GM12892 (cell line): ENCODE data around the gene LY6G6F. TPM values are rescaled to one million over a fixed set of nuclear protein-coding genes. Genes with fewer than 3 reads are reported as not detected.
A peak's percentile ranks its signal among the peaks of the same experiment; 100 is the strongest.

ENCODE experiments used
- DNase-seq: peaks from one replicate; pipeline ENCODE4 v3.0.0; 2011; ENCODE audit not compliant: insufficient read length
- FAIRE-seq: peaks from 2 replicates; lab custom pipeline; 2011; peaks lifted over from hg19 to GRCh38; lab: Jason Lieb, UNC
- POLR2A ChIP-seq: IDR thresholded peaks from 2 replicates; pipeline ENCODE4 v1.6.1; 2011; ENCODE audit warnings: low read depth, low read length, control low read depth
- POLR2AphosphoS5 ChIP-seq: IDR thresholded peaks from 2 replicates; pipeline ENCODE4 v1.6.1; 2011; ENCODE audit warnings: low read depth, low read length, control low read depth
- TAF1 ChIP-seq: IDR thresholded peaks from 2 replicates; pipeline ENCODE4 v1.6.1; 2011; ENCODE audit warnings: low read depth, mild to moderate bottlenecking, control low read depth, low read length, borderline replicate concordance
- polyA plus RNA-seq: library from polyadenylated mRNA; unstranded; fragments of >200 nt; gene quantifications from one replicate; pipeline ENCODE4 v1.2.1, GENCODE V29; 2012; ENCODE audit warnings: missing spikeins, inconsistent platforms; ENCODE audit not compliant: missing spikeins

LY6G6F gene, protein sequence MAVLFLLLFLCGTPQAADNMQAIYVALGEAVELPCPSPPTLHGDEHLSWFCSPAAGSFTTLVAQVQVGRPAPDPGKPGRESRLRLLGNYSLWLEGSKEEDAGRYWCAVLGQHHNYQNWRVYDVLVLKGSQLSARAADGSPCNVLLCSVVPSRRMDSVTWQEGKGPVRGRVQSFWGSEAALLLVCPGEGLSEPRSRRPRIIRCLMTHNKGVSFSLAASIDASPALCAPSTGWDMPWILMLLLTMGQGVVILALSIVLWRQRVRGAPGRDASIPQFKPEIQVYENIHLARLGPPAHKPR
- not detected for polyA plus RNA-seq

DNA sequence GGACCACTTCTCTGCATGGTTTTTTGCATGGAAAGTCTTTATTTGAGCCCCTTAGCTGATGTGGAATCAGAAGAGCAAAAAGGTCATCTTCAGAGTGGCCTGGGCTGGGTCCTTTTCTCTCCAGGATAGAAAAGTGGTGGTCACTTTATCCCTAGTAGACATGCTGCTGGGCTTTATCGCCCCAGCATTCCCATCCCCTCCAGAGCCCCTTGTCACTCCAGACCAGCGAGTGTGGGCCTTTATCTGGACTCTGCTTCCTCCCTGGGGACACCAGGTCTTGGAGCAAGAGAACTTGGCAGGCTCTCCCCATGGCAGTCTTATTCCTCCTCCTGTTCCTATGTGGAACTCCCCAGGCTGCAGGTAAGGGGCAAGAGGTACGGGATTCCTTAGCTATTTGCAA lies at the start of gene LY6G6F:
LY6G6F (plus strand) TSS at position 268 of the 400 bp plus-strand sequence; CDS start at position 309, 41 bp downstream.
- TF ChIP-seq POLR2A (no peak), TAF1 (no peak), POLR2AphosphoS5 (no peak)
- DNase-seq (no peak), FAIRE-seq (no peak)

DNA sequence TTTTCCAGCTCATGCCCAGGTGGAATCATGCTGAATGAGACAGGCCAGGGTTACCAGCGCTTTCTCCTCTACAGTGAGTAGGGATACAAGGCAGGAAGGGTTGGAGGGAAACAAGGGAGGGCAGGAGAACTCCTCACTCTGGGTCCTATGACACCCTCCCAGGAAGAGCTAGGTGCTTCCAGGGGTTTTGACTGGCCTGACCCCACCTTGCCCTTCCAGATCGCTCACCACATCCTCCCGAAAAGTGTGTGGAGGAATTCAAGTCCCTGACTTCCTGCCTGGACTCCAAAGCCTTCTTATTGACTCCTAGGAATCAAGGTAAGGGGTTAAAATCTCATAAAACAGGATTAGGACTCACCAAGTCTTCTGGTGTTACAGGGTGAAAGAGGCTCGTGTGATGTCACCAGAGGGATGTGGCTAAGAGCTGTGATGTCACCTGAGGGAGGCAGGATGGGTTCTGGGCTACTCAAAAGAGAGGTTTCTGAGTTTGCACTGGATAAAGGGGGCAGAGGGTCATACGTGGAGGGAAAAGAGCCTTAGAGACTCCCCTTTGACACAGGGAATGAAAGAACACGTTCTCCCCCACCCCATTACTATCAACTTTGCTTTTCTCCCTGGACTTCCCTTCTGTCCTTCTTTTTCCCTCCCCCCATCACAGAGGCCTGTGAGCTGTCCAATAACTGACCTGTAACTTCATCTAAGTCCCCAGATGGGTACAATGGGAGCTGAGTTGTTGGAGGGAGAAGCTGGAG lies 49.1 kb upstream of the LY6G6F start:
- no peak for TF ChIP-seq POLR2A
- no peak for TF ChIP-seq TAF1
- no peak for TF ChIP-seq POLR2AphosphoS5
- no peak for FAIRE-seq
- DNase-seq = no peak

DNA sequence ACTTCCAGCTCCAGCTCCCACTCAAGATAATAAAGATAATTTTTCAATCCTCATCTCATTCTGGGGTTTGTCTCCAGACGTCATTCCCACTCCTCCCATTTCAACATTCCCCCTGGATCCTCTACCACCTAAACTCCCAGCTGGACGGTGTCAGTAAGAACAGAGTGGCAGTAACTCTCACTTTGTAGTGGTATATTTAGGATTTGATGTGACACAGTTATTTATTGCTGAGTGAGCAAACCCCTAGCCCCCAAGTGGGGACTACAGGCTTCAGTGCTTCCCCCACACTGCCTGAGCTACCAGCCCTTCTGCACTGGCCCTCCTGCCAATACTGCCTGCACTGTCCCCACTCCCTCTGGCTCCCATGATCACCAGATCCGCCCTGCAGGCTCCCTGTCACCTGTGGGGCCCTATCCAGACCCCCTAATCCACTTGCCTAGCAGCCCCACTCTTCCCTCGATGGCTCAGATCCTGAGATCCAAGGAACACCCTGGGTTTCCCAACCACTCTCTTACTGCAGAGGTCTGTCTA lies 48.4 kb upstream of the LY6G6F start:
- TF ChIP-seq POLR2A (no peak), POLR2AphosphoS5 (0 out of 2 replicates have a peak, but pooled peaks have one; percentile 17), TAF1 (no peak)
- FAIRE-seq (no peak), DNase-seq (no peak)

DNA sequence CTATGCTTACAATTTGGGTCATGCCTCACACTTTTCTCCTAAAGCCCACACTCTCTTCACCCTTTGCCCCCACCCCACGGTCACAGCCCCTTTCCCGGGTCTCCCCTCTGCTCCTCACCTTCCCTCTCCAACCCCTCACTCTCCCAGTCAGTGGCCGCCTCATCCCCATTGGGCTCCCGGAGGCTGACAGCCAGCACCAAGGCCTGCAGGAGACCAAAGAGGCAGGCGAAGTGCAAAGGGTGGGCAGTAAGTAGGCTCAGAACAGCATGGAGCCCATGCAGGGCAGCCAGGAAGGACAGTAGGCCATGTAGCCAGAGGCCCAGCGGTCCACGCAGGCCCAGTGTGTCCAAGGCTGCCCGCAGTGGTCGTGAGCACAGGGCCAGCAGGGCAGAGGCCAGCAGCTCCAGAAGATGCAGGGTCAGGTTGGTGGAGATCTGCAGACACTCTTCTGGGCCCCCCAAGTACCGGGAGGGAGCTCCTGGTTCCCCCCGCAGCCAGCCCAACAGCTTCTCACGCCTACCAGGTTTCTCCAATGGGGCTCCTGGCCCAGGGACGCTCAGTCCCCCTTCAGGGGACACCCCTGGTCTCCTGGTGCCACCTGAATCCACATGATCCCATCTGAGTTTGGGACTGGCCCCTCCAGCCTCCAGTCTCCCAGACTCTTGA lies 47.5 kb upstream of the LY6G6F start:
- FAIRE-seq = no peak
- DNase-seq = no peak
- TF ChIP-seq POLR2AphosphoS5 (no peak), TAF1 (no peak), POLR2A (no peak)

DNA sequence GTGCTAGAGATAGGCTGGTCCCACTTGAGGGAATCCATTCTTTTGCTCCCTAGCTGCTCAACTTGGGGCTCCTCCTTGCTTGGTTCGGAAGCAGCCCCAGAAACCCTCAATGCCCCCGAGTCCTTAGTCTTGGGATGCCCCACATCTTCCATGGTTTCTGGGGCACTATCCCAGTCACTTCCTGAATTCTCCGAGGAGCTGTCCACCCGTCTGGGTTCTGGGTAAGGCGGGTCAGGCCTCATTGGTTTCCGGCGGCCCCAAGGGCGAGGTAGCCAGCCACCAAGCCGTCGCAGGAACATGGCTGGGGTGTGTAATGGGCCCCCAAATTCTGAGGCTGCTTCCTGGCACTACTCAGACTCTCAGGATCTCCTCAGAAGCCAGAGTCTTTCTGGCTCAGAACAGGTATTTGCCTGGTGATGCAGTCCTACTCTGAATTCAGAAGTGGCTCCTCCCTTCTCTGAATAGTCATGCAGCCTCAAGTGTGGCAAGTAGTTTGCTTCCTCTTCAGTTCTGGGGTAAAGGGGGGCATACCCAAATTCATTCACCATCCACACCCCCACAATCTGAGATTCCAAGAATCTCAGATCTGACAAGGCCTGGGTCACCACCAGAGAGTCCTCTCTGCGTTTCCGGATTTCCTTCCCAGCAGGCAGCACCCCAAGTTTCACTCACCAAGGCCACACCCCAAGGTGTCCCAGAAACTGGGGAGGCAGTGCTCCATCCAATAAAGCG lies 46.9 kb upstream of the LY6G6F start:
- DNase-seq (no peak), FAIRE-seq (peak; percentile 38)
- TF ChIP-seq POLR2A (no peak), POLR2AphosphoS5 (no peak), TAF1 (no peak)

DNA sequence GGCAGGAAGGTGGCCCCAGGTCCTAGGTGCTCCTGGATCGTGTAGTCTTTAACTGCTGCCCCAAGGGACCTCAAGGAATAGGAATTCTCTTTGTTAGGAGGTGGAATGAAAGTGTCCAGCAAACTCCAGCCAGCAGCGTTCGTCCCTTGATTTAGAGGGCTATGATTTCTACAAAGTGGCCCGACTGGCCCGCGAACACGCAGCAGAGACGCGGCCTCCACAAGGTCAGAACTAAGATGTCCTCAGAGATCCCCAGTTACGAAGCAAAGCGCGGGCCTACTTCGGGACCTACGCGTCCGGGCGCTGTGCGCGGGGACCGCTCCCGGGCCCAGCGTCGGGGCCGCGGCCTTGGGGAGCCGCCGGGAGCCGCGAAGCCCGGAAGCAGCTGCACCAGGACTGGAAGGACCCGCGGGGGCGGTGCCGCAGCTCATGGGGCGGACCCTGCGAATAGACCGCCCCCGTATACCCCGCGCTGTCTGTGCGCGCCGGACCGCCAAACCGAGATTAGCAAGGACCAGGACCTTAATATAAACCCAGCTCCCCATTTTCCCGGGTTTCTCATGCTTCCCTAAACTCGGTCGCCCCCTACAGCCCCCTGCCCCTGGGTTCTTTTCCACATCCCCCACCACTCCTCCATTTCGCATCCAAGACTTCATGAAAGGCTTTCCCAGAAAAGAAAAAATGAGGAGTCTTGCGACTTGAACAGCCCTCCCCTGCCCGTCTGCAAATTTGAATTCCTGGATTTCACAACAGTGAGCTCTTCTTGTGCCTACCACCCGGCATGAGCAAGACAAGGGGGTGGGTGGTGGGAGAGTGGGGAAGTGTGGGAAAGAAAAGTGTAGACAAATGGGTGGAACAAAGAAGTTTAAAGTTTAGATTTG lies 46.0 kb upstream of the LY6G6F start, which contains the start of gene C6orf47:
C6orf47 (minus strand) TSS at position 398 of the 881 bp plus-strand sequence. CDS start 831 bp downstream, outside the sequence.
- TF ChIP-seq POLR2A (peak; percentile 88), TAF1 (peak; percentile 53; the same call in 1 of the 2 replicates), POLR2AphosphoS5 (peak; percentile 69; the same call in 1 of the 2 replicates)
- DNase-seq (peak; percentile 84), FAIRE-seq (peak; percentile 80)

DNA sequence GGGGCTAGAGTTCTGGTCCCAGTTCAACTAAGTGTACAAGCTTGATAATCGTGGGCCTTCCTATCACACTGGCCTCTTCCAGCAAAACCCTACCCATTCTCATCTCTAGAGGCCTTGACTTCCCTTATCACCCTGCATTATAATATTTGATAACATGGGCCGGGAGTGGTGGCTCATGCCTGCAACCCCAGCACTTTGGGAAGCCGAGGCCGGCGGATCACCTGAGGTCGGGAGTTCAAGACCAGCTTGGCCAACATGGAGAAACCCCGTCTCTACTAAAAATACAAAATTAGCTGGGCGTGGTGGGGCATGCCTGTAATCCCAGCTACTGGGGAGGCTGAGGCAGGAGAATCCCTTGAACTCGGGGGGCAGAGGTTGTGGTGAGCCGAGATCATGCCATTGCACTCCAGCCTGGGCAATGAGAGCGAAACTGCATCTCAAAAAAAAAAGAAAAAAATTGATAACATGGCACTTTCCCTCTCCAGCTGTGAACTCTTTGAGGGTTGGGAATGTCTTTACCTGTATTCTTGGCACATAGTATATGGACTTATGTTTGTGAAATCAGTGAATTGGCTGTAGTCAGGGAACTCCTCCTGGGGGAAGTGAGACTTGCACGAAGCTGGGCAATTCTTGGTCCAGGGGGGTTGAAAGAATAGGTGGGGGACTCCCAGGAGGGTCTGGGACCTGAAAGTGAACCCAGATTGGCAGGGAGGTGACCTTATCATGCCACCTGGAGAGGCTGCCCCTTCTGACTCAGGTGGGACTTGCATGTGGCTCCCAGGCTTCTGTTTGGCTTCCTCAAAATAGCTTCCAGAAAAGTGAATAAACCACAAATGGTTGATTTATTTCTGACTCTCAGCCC lies 45.2 kb upstream of the LY6G6F start:
- 0 out of 2 replicates have a peak, but pooled peaks have one; percentile 1 for TF ChIP-seq POLR2A
- no peak for TF ChIP-seq TAF1
- DNase-seq (no peak), FAIRE-seq (no peak)

DNA sequence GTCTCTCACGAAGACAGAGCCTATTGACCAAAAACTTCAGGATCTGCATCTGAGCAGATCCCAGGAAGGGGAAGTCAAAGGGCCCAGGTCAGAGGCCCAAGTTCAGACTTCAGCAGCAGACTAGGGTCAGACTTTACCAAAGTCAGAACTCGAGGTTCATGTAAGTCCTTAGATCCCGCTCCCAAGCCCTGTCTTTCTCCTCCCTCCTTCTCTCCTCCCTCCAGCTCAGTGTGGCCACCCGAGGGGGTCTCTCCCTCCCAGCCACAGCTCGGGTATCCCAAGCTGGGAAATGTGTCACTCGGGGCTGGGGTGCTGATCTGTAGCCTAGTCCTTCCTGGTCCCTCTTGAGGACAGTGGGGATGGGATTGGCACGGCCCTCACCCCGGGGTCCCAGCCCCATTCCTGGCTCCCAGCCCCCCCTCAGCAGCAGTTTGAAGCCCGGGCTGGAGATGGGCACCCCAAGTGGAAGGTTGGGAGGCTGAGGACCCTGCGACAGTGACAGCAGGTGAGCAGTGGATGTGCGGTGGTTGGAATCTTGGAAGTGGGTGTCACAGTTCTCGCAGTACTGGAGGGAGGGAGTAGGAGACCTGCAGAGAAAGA lies 44.4 kb upstream of the LY6G6F start:
- FAIRE-seq (no peak), DNase-seq (no peak)
- TF ChIP-seq POLR2A (no peak; the same call in 1 of the 2 replicates), POLR2AphosphoS5 (no peak), TAF1 (no peak)
